ENCODE measurements around the gene RANGAP1.

The RANGAP1 gene

GRCh38 chr22:41231369-41231768 lies 54.6 kb downstream of the RANGAP1 start:
- Histone ChIP-seq H3K4me3 (ENCODE audit: low read depth in 1 of 2, low read length in 1 of 2) (no peak overlapping the region), H3K4me1 (ENCODE audit: control insufficient read depth in 1 of 2, insufficient read depth in 1 of 2, low read depth in 1 of 2, low read length in 1 of 2) (no peaks in the 10 kb centered on the region), H3K27ac (no peak overlapping the region), H3K36me3 (peaks cover 45% of the 10 kb centered on the region), H3K27me3 (no peaks in the 10 kb centered on the region), H3K9me3 (no peaks in the 10 kb centered on the region)
- TF ChIP-seq, protein P1, sequence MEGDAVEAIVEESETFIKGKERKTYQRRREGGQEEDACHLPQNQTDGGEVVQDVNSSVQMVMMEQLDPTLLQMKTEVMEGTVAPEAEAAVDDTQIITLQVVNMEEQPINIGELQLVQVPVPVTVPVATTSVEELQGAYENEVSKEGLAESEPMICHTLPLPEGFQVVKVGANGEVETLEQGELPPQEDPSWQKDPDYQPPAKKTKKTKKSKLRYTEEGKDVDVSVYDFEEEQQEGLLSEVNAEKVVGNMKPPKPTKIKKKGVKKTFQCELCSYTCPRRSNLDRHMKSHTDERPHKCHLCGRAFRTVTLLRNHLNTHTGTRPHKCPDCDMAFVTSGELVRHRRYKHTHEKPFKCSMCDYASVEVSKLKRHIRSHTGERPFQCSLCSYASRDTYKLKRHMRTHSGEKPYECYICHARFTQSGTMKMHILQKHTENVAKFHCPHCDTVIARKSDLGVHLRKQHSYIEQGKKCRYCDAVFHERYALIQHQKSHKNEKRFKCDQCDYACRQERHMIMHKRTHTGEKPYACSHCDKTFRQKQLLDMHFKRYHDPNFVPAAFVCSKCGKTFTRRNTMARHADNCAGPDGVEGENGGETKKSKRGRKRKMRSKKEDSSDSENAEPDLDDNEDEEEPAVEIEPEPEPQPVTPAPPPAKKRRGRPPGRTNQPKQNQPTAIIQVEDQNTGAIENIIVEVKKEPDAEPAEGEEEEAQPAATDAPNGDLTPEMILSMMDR (IDR thresholded peaks at IDR 0.05): no peak

DNA sequence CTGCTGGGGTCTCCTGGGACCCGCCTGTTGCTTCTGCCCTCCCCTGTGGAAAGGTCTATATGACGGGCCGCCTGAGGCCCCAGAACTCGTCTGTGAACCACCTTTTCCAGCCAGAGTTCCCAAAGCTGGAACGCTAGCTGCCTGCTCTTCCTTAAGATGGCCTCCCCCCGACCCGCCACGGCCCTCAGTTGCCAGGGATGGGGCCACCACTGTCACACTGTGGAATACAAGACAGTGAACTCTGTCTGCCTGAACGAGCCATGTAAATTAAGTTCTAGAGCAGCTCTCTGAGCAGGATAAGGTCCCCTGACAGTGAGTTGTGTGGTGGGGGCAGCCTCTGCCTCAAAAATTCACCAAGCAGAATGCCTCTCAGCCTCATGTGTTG lies 55.6 kb downstream of the RANGAP1 start:
- H3K9me3 ChIP-seq: no peaks in the 10 kb centered on the region
- no peaks in the 10 kb centered on the region for H3K27me3 ChIP-seq
- H3K4me1 ChIP-seq (ENCODE audit: control insufficient read depth in 1 of 2, insufficient read depth in 1 of 2, low read depth in 1 of 2, low read length in 1 of 2): no peaks in the 10 kb centered on the region
- TF ChIP-seq, protein P1 (IDR thresholded peaks at IDR 0.05): no peak
- no peak overlapping the region for H3K4me3 ChIP-seq (ENCODE audit: low read depth in 1 of 2, low read length in 1 of 2)
- peaks cover 55% of the 10 kb centered on the region for H3K36me3 ChIP-seq
- no peak overlapping the region for H3K27ac ChIP-seq

- H3K27ac ChIP-seq: no peak overlapping the region
- H3K36me3 ChIP-seq: peaks cover 60% of the 10 kb centered on the region
- H3K4me3 ChIP-seq (ENCODE audit: low read depth in 1 of 2, low read length in 1 of 2): no peak overlapping the region
- TF ChIP-seq, protein P1 (IDR thresholded peaks at IDR 0.05): no peak
- no peaks in the 10 kb centered on the region for H3K4me1 ChIP-seq (ENCODE audit: control insufficient read depth in 1 of 2, insufficient read depth in 1 of 2, low read depth in 1 of 2, low read length in 1 of 2)
- no peaks in the 10 kb centered on the region for H3K9me3 ChIP-seq
- H3K27me3 ChIP-seq: no peaks in the 10 kb centered on the region
Observed at GRCh38 chr22:41229730-41230400, 56.1 kb downstream of the RANGAP1 start.

DNA sequence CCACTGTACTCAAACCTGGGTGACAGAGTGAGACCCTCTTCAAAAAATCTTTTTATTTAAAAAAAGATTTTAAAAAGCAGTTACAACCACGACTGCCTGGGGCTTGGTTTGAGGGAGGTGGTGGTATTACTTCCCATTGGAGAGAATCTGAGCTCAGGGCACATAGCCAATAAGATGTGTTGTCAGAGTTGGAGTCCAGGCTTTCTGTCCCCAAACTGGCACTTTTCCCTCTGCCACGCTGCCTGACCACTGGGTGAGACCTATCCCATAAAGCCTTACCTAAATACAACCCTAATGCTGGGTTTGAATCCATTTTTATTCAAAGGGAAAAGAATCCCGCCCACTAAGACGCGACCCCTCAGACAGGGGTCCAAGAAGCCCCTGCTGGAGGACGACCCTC lies 56.8 kb downstream of the RANGAP1 start:
- TF ChIP-seq, protein P1 (IDR thresholded peaks at IDR 0.05): no peak
- Histone ChIP-seq H3K27ac (no peak overlapping the region), H3K4me3 (ENCODE audit: low read depth in 1 of 2, low read length in 1 of 2) (no peak overlapping the region), H3K27me3 (no peaks in the 10 kb centered on the region), H3K36me3 (peaks cover 66% of the 10 kb centered on the region), H3K4me1 (ENCODE audit: control insufficient read depth in 1 of 2, insufficient read depth in 1 of 2, low read depth in 1 of 2, low read length in 1 of 2) (no peaks in the 10 kb centered on the region), H3K9me3 (no peaks in the 10 kb centered on the region)

DNA sequence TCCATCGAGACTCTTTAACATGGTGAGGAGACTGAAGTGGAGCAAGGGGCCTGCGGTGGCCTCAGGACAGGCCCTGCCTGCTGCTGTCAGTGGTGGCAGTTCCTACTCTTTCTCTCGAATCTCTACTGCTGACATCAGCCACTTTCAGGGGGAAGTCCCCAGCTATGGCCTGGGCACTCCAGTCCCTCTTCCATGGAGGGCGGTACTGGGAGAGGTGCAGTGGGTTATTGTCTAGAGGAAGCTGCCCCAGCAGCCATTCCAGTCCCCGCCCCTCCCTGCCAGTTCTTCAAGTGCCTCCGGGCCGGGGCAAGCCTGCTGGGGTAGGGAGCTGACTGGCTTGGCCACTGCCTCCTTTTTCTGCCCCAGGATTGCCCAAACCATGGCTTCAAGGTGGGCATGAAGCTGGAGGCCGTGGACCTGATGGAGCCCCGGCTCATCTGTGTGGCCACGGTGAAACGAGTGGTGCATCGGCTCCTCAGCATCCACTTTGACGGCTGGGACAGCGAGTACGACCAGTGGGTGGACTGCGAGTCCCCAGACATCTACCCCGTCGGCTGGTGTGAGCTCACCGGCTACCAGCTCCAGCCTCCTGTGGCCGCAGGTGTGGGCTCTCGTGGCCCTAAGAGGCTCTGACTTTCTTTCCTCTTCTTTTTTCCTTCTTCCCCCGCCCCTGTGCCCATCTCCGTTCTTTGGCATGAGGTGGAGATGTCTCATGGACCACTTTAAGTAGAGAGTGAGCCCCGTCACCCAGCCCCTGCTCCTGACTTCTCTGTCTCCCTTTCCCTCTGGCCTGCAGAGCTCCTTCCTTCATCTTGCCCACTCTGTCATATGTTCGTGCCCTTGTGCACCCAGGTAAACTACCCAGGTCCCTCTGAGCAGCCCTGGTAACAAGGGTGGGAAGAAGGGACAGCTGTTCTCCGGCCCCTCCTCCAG lies 59.0 kb downstream of the RANGAP1 start:
- peaks cover 87% of the 10 kb centered on the region for H3K36me3 ChIP-seq
- TF ChIP-seq, protein P1 (IDR thresholded peaks at IDR 0.05): no peak
- H3K27ac ChIP-seq: no peak overlapping the region
- no peaks in the 10 kb centered on the region for H3K4me1 ChIP-seq (ENCODE audit: control insufficient read depth in 1 of 2, insufficient read depth in 1 of 2, low read depth in 1 of 2, low read length in 1 of 2)
- H3K9me3 ChIP-seq: no peaks in the 10 kb centered on the region
- no peak overlapping the region for H3K4me3 ChIP-seq (ENCODE audit: low read depth in 1 of 2, low read length in 1 of 2)
- no peaks in the 10 kb centered on the region for H3K27me3 ChIP-seq
